SK-N-MC (cell line): ENCODE data around the gene AMZ1.
"Not testable (repeated sequence)": the region's sequence is repeated elsewhere in the genome, so short reads cannot be mapped to it uniquely, and the experiment has no call there.

Source experiments
- DNase-seq: peaks from one replicate; pipeline ENCODE4 v3.0.0-alpha.2; 2011; ENCODE audit warnings: low read depth, low spot score
- H3K27ac ChIP-seq: fragments of 200-600 bp; sonication (generic); 2 replicates; pipeline ENCODE4 v1.5.1; 2016; ENCODE audit warnings: mixed run types
- H3K36me3 ChIP-seq: fragments of 200-600 bp; sonication (generic); 2 replicates; pipeline ENCODE4 v1.6.1; 2017; ENCODE audit warnings: antibody characterized with exemption, low read length, mixed read lengths; ENCODE audit not compliant: insufficient read depth
- H3K4me3 ChIP-seq: fragments of 200-600 bp; sonication (generic); 2 replicates; pipeline ENCODE4 v1.5.1; 2016
- H3K9ac ChIP-seq: fragments of 200-600 bp; sonication (generic); 2 replicates; pipeline ENCODE4 v1.8.0; 2017; ENCODE audit warnings: mixed run types, mixed read lengths; ENCODE audit not compliant: insufficient read length
- H3K9me3 ChIP-seq: fragments of 200-600 bp; sonication (generic); 2 replicates; pipeline ENCODE4 v1.6.1; 2017; ENCODE audit warnings: low read depth, mild to moderate bottlenecking, antibody characterized with exemption, low read length, moderate library complexity, mixed read lengths
- EZH2 ChIP-seq: fragments of 200-600 bp; sonication (generic); IDR thresholded peaks from one replicate; pipeline ENCODE4 v1.6.1; 2017; ENCODE audit warnings: antibody characterized with exemption
- FOXP2 ChIP-seq: optimal IDR thresholded peaks from 2 replicates; pipeline ENCODE3; 2011; ENCODE audit warnings: mild to moderate bottlenecking, moderate library complexity; ENCODE audit not compliant: insufficient read depth; ENCODE audit errors: extremely low read length, control extremely low read depth
- POLR2AphosphoS5 ChIP-seq: IDR thresholded peaks from 2 replicates; pipeline ENCODE4 v1.6.1; 2012; ENCODE audit warnings: mild to moderate bottlenecking, low read depth, low read length, borderline replicate concordance

Gene AMZ1

DNA sequence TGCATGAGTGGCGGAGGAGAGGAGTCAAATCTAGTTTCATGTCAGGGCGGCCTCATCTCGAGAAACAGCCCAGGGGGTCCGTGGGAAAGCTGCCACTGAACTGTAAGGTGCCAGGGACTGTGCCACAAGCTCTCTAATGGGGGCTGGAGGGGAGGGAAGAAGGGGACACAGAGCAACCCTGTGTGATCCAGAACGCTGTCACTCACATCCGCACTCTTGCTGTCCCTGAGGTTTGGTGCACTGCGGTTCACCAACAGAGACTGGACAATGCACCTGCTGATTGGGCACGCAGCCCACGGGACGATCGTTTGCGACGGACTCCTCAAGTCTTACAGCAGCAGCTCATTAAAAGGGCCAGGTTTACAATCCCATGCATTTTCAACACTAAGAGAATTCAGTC lies 47.7 kb downstream of the AMZ1 start:
- Histone ChIP-seq H3K36me3 (peaks cover 19% of the 10 kb centered on the region), H3K4me3 (no peak overlapping the region), H3K9me3 (no peaks in the 10 kb centered on the region), H3K9ac (no peak overlapping the region), H3K27ac (no peak overlapping the region)
- no peak for TF ChIP-seq FOXP2
- no peak for TF ChIP-seq POLR2AphosphoS5
- no peak for TF ChIP-seq EZH2
- no peak for DNase-seq

- peaks cover 14% of the 10 kb centered on the region for H3K36me3 ChIP-seq
- no peaks in the 10 kb centered on the region for H3K9me3 ChIP-seq
- H3K4me3 ChIP-seq, result no peak overlapping the region
- no peak for TF ChIP-seq EZH2
- H3K9ac ChIP-seq, result no peak overlapping the region
- no peak overlapping the region for H3K27ac ChIP-seq
- DNase-seq, result no peak
These were observed 48.5 kb downstream of the AMZ1 start for GRCh38 chr7:2736411-2736914.

- not testable (repeated sequence) for H3K4me3 ChIP-seq, H3K9ac ChIP-seq, H3K27ac ChIP-seq
These were observed 49.2 kb downstream of the AMZ1 start for GRCh38 chr7:2737005-2737743.

GRCh38 chr7:2737771-2738540 lies 50.0 kb downstream of the AMZ1 start:
- H3K36me3 ChIP-seq, result peaks cover 6% of the 10 kb centered on the region; the same call in 1 of the 2 replicates
- no peak overlapping the region for H3K9ac ChIP-seq
- no peaks in the 10 kb centered on the region for H3K9me3 ChIP-seq
- H3K4me3 ChIP-seq, result no peak overlapping the region
- no peak for DNase-seq
- H3K27ac ChIP-seq, result no peak overlapping the region
- TF ChIP-seq EZH2 (no peak), FOXP2 (no peak)

More at GRCh38 chr7:2737005-2737743, 49.2 kb downstream of the AMZ1 start:
- not testable (repeated sequence) for H3K9me3 ChIP-seq, DNase-seq
- H3K36me3 ChIP-seq, result peaks cover 11% of the 10 kb centered on the region; the same call in 1 of the 2 replicates

DNA sequence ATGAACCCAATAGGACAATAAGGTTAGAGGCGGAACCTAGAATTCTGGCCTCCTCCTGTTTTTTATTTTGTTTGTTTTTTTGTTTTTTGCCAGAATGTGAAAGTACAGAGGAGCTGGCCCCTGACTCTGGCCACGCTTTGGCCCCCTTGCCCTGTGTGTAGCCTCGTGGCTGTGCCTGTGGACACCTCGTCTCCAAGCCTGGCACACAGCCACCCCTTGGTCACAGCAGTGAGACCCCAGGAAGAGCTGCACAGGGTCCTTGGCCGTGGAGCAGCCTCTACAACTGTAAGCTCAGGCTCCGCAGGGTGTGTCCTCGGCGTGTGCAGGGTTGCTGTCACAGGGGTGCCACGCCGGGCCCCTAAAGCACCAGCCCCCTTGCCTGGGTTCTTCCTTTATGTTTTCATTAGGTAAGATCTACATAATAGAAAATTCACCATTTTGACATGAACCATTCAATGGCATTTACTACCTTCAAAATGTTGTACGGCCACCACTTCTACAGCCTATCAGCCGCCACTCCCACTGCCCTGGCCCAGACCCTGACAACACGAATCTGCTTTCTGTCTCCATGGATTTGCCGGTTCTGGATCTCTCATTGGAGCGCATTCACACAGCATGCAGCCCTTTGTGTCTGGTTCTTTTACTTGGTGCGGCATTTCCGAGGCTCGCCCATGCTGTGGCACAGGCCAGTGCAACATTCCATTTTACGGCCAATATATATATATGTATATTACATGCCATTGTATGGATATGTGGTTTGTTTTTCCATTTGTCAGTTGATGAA lies 51.0 kb downstream of the AMZ1 start:
- no peaks in the 10 kb centered on the region; the same call in 1 of the 2 replicates for H3K36me3 ChIP-seq
- no peak for DNase-seq
- no peaks in the 10 kb centered on the region for H3K9me3 ChIP-seq
- no peak overlapping the region for H3K9ac ChIP-seq
- H3K27ac ChIP-seq, result no peak overlapping the region
- TF ChIP-seq FOXP2 (no peak), EZH2 (no peak), POLR2AphosphoS5 (no peak)
- H3K4me3 ChIP-seq, result no peak overlapping the region

DNA sequence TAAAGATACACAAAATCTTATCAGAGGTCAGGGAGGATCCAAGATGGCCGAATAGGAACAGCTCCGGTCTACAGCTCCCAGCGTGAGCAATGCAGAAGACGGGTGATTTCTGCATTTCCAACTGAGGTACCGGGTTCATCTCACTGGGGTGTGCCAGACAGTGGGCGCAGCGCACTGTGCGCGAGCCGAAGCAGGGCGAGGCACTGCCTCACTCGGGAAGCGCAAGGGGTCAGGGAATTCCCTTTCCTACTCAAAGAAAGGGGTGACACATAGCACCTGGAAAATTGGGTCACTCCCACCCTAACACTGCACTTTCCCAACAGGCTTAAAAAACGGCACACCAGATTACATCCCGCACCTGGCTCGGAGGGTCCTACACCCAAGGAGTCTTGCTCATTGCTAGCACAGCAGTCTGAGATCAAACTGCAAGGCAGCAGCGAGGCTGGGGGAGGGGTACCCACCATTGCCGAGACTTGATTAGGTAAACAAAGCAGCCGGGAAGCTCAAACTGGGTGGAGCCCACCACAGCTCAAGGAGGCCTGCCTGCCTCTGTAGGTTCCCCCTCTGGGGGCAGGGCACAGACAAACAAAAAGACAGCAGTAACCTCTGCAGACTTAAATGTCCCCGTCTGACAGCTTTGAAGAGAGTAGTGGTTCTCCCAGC lies 55.7 kb downstream of the AMZ1 start:
- DNase-seq, H3K9ac ChIP-seq, H3K36me3 ChIP-seq, H3K4me3 ChIP-seq, H3K27ac ChIP-seq, H3K9me3 ChIP-seq: not testable (repeated sequence)

- H3K4me3 ChIP-seq, H3K36me3 ChIP-seq: not testable (repeated sequence)
These were observed 60.7 kb downstream of the AMZ1 start for GRCh38 chr7:2748684-2749083.

GRCh38 chr7:2750004-2750407 lies 62.0 kb downstream of the AMZ1 start:
- DNase-seq, result no peak
- TF ChIP-seq POLR2AphosphoS5 (no peak), FOXP2 (no peak), EZH2 (no peak)
- H3K27ac ChIP-seq, result no peak overlapping the region
- H3K36me3 ChIP-seq, result no peaks in the 10 kb centered on the region
- no peak overlapping the region for H3K9ac ChIP-seq
- no peak overlapping the region for H3K4me3 ChIP-seq
- H3K9me3 ChIP-seq, result no peaks in the 10 kb centered on the region

More at GRCh38 chr7:2748684-2749083, 60.7 kb downstream of the AMZ1 start:
- H3K27ac ChIP-seq, DNase-seq, H3K9ac ChIP-seq, H3K9me3 ChIP-seq: not testable (repeated sequence)
